ENCODE data around the gene GABRR2.

GABRR2 gene

GRCh38 chr6:89212472-89212871 is 102.6 kb downstream of the GABRR2 start:
- DNase-seq (ENCODE audit: extremely low spot score), result no peak
- POLR2A ChIA-PET, result no interaction called here

GRCh38 chr6:89209457-89209856 is 105.6 kb downstream of the GABRR2 start:
- CTCF ChIA-PET, result interaction anchor here (1.1 kb wide), 1 partner anchor 55 kb away, joined by 3 read pairs; no protein-coding TSS in a partner anchor
- no peak for TF ChIP-seq CTCF (IDR thresholded peaks at IDR 0.05; ENCODE audit: control extremely low read depth, extremely low read depth, low read depth, missing control alignments)
- POLR2A ChIA-PET, result no interaction called here
- no peak for DNase-seq (ENCODE audit: extremely low spot score)

More at GRCh38 chr6:89212472-89212871, 102.6 kb downstream of the GABRR2 start:
- no peak for TF ChIP-seq CTCF (IDR thresholded peaks at IDR 0.05; ENCODE audit: control extremely low read depth, extremely low read depth, low read depth, missing control alignments)
- CTCF ChIA-PET, result interaction anchor here (1.0 kb wide), 1 partner anchor 12 kb away, joined by 3 read pairs; no protein-coding TSS in a partner anchor

DNA sequence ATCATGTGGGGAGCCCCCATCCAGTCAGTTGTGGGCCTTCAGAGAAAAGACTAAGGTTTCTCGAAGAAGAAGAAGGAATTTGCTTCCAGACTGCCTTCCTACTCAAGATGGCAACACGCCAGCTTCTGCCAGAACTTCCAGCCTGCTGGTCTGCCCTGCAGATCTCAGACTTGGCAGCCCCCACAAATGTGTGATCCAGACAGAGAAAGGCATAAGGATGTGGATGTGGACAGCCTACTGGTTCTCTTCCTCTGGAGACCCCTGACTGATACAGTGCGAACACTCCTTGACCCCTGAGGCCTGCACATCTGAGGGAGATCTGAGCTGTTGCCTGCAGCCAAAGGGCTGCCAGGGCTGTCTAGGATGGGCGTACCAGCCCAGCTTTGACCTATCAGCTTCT is 106.5 kb downstream of the GABRR2 start:
- no peak for DNase-seq (ENCODE audit: extremely low spot score)
- ChIA-PET POLR2A (no interaction called here), CTCF (interaction anchor here (0.6 kb wide), 1 partner anchor 17 kb away, joined by 3 read pairs; no protein-coding TSS in a partner anchor)
- TF ChIP-seq CTCF (IDR thresholded peaks at IDR 0.05; ENCODE audit: control extremely low read depth, extremely low read depth, low read depth, missing control alignments), result no peak
